LNCaP clone FGC (cell line): ENCODE measurements around the gene CPAMD8.

Experiments
- DNase-seq: peaks from one replicate; pipeline ENCODE4 v3.0.0-alpha.2; 2011; ENCODE audit warnings: low read depth
- H3K4me3 ChIP-seq: 2 replicates; pipeline ENCODE4 v1.5.1; 2011; ENCODE audit warnings: mild to moderate bottlenecking, low read depth, low read length, control low read depth
- TF ChIP-seq, protein P1 (sequence below): IDR thresholded peaks from 2 replicates; pipeline ENCODE4 v1.5.1; 2012; ENCODE audit warnings: mild to moderate bottlenecking; ENCODE audit not compliant: control insufficient read depth, insufficient read depth; ENCODE audit errors: extremely low read depth

CPAMD8 gene

DNA sequence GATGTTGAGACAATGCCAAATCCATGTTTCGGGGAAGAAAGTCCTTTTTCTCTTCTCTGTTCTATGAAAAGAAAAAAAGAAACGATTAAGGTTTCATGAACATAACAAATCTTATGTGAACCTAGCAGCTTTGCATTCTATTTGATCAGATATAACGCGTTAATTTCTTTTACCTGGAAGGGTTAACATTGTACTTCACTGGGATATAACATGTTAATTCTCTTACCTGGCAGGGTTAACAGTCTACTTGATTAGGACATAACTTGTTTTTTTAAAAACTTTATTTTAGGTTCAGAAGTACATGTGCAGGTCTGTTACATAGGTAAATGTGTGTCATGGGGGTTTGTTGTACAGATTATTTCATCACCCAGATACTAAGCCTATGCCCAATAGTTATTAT is 68.8 kb downstream of the CPAMD8 start:
- DNase-seq = no peak
- TF ChIP-seq, protein P1, sequence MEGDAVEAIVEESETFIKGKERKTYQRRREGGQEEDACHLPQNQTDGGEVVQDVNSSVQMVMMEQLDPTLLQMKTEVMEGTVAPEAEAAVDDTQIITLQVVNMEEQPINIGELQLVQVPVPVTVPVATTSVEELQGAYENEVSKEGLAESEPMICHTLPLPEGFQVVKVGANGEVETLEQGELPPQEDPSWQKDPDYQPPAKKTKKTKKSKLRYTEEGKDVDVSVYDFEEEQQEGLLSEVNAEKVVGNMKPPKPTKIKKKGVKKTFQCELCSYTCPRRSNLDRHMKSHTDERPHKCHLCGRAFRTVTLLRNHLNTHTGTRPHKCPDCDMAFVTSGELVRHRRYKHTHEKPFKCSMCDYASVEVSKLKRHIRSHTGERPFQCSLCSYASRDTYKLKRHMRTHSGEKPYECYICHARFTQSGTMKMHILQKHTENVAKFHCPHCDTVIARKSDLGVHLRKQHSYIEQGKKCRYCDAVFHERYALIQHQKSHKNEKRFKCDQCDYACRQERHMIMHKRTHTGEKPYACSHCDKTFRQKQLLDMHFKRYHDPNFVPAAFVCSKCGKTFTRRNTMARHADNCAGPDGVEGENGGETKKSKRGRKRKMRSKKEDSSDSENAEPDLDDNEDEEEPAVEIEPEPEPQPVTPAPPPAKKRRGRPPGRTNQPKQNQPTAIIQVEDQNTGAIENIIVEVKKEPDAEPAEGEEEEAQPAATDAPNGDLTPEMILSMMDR = no peak
- peak overlapping the region; percentile 28; the same call in 1 of the 2 replicates for H3K4me3 ChIP-seq

DNA sequence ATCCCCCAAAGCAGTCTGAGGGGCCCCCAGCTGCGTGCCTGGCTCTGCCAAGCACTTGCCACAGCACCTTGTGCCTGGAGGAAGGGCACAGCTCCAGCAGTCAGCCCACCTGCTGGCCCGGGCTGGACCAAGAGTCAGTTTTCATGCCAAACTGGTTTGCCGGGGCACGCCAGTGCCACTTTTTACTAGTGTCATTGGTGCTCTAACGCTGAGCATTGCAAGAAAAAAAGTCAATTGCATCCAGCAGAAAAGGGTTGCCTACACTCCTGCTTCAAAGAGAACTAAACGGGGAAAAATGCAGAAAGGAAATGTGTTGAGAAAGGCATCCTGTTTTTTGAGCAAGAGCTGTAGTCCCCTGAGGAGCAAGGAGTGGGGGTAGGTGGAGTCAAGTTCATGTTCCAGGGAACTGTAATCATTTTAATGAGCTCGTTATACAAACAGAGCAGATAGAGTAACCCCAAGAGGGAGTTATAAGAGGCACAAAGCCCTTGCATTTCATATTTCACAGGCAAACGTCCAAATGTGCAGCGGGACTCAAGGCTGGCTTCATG is 69.4 kb downstream of the CPAMD8 start:
- peak overlapping the region; percentile 28 for H3K4me3 ChIP-seq
- TF ChIP-seq, protein P1 = no peak
- peak; percentile 54 for DNase-seq

DNA sequence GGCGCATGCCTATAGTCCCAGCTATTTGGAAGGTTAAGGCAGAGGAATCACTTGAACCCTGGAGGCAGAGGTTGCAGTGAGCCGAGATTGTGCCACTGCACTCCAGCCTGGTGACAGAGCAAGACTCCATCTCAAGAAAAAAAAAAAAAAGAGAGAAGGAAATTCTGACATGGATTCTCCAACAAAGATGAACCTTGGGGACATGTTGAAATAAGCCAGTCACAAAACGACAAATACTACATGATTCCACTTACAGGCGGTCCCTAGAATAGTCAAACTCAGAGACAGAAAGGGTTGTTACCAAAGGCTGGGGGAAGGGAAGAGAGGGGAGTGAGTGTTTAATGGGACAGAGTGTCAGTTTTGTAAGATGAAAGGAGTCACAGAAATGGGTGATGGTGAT is 71.4 kb downstream of the CPAMD8 start:
- DNase-seq = no peak
- TF ChIP-seq, protein P1 = no peak
- H3K4me3 ChIP-seq = no peak overlapping the region

DNA sequence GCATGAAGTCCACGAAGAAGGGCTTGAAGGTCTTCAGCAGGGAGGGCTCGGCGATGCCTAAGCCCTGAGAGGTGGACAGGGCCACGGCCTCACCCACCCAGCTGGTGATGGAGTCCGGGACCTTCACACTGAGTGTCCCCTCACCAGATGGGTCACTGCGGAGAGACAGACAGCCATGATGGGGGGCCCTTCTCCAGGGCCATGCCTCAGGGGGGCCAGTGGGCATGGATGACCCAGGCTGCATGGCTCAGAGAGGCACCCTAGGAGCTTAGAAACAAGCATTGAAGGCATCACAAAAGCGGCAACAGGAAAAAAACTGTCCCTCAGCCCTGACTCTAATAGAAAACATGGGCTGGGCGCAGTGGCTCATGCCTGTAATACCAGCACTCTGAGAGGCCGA is 74.6 kb downstream of the CPAMD8 start:
- DNase-seq = no peak
- TF ChIP-seq, protein P1 = no peak
- no peak overlapping the region for H3K4me3 ChIP-seq

DNA sequence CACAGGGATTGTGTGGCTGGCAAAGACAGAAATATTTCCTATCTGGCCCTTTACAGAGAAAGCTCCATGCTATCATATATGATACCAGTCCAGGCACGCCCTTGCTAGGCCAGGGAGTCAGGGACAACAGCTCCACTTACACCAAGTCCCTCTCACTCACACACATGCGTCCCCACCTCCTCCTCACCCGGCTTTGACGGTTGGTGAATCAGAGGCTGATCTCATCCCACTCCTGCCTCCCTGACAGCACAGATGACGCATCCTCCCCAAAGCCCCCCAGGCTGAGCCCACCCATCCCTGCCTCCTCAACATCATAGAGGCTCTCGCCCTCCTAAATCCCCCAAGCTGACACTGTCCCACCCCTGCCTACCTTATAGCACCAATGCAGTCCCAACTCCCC is 75.1 kb downstream of the CPAMD8 start:
- no peak for DNase-seq

DNA sequence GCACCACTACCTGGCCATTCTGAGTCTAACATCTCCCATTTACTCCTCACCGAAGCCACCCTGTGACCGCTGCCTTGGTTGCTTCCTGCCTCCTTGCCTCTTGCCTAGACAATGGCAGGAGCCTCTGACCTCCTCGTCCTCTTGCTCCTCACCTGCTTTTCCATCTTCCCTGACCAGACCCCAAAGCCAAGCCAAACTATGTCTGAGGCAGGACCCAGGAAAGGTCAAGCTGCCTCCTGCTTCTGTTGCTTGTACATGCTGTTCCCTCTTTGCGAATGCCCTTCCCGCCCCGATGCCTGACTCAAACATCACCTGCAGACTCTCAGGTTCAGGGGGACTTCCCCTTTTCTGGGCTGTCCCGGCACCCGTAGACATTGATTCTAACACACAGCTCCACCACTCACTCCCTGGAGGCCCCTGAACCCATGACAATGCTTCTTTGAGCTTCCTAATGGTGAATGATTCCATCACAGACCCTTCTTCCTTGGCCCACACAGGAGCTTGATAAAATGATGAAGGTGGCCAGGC is 77.0 kb downstream of the CPAMD8 start:
- DNase-seq = no peak
- TF ChIP-seq, protein P1 = no peak
- H3K4me3 ChIP-seq = no peak overlapping the region

More for the DNA sequence above, 75.1 kb downstream of the CPAMD8 start:
- TF ChIP-seq, protein P1 = no peak
- no peak overlapping the region for H3K4me3 ChIP-seq
